Colonic mucosa (tissue), 4 donors: ENCODE measurements around the gene UBAP1. TPM values are rescaled to one million over a fixed set of nuclear protein-coding genes. Genes with fewer than 3 reads are reported as not detected.
"Not testable (repeated sequence)": the region's sequence is repeated elsewhere in the genome, so short reads cannot be mapped to it uniquely, and the experiment has no call there.

Experiments
- DNase-seq: peaks from one replicate; pipeline ENCODE4 v3.0.0-alpha.2; 2020
- H3K27ac ChIP-seq: fragments of 200-600 bp; one replicate; pipeline ENCODE4 v1.8.0; 2021
- H3K27me3 ChIP-seq: fragments of 200-600 bp; one replicate; pipeline ENCODE4 v1.8.0; 2021
- H3K36me3 ChIP-seq: fragments of 200-600 bp; one replicate; pipeline ENCODE4 v1.8.0; 2021
- H3K4me1 ChIP-seq: fragments of 200-600 bp; one replicate; pipeline ENCODE4 v1.8.0; 2021; ENCODE audit warnings: mild to moderate bottlenecking
- H3K4me3 ChIP-seq: fragments of 200-600 bp; one replicate; pipeline ENCODE4 v1.8.0; 2021
- H3K9ac ChIP-seq, 2 donors: one replicate each; pipeline ENCODE4 v1.7.0; 2013; ENCODE audit warnings: control low read depth in 2 of 2, low read depth in 2 of 2, low read length in 2 of 2
- H3K9me3 ChIP-seq: fragments of 200-600 bp; one replicate; pipeline ENCODE4 v1.8.0; 2021
- CTCF ChIP-seq: fragments of 200-600 bp; IDR thresholded peaks from one replicate; pipeline ENCODE4 v1.8.0; 2022; ENCODE audit warnings: antibody characterized with exemption, mild to moderate bottlenecking
- intact Hi-C: fragments of 100-400 bp; cut with DNase I; formaldehyde crosslinking; loops from one replicate; pipeline ENCODE4 v1.14.1; 2022
- total RNA-seq, 2 donors: library from RNA; stranded (reverse); fragmentation: NEBNext Ultra II Directional in 1 of 2; extraction: Animal tissue kit (Norgen Biotek cat#: 25700) in 1 of 2; gene quantifications; one replicate each; pipeline ENCODE4 v1.2.1, GENCODE V29; 2021
- donor health status: healthy.
- donor health status: DM: no; HTN: no; CAD: no.
- donor health status: DM: no; HTN: no; CAD: no.

Gene UBAP1
- total RNA-seq, 2 donors from 2014 or later: 32.9 to 45.4 TPM

GRCh38 chr9:34272101-34272541 lies 93.3 kb downstream of the UBAP1 start:
- no peak for DNase-seq
- H3K36me3 ChIP-seq: no peaks in the 10 kb centered on the region
- no peak overlapping the region for H3K4me3 ChIP-seq
- H3K9ac ChIP-seq: no peak overlapping the region
- H3K4me1 ChIP-seq: no peaks in the 10 kb centered on the region
- no peak for TF ChIP-seq CTCF
- intact Hi-C loops: no loop called here
- H3K27me3 ChIP-seq: no peaks in the 10 kb centered on the region
- no peaks in the 10 kb centered on the region for H3K9me3 ChIP-seq
- H3K27ac ChIP-seq: no peak overlapping the region

- H3K27me3 ChIP-seq, H3K4me1 ChIP-seq, H3K4me3 ChIP-seq, intact Hi-C loops, DNase-seq, H3K9me3 ChIP-seq, H3K27ac ChIP-seq, H3K36me3 ChIP-seq, H3K9ac ChIP-seq: not testable (repeated sequence)
Measured at GRCh38 chr9:34273588-34273987, 94.7 kb downstream of the UBAP1 start.

- no peak for TF ChIP-seq CTCF
- no peaks in the 10 kb centered on the region for H3K36me3 ChIP-seq
- H3K27me3 ChIP-seq: no peaks in the 10 kb centered on the region
- H3K4me3 ChIP-seq: no peak overlapping the region
- no peaks in the 10 kb centered on the region for H3K9me3 ChIP-seq
- DNase-seq: no peak
- no peak overlapping the region for H3K27ac ChIP-seq
- H3K9ac ChIP-seq: no peak overlapping the region
- no peaks in the 10 kb centered on the region for H3K4me1 ChIP-seq
- intact Hi-C loops: no loop called here
Measured at GRCh38 chr9:34275811-34276210, 97.0 kb downstream of the UBAP1 start.

- no peak for DNase-seq
- H3K27me3 ChIP-seq: no peaks in the 10 kb centered on the region
- intact Hi-C loops: no loop called here
- H3K9me3 ChIP-seq: no peaks in the 10 kb centered on the region
- H3K4me1 ChIP-seq: no peaks in the 10 kb centered on the region
- no peak overlapping the region for H3K27ac ChIP-seq
- TF ChIP-seq CTCF: no peak
- no peak overlapping the region for H3K9ac ChIP-seq
- H3K4me3 ChIP-seq: no peak overlapping the region
- no peaks in the 10 kb centered on the region for H3K36me3 ChIP-seq
Measured at GRCh38 chr9:34276772-34277171, 97.9 kb downstream of the UBAP1 start.

GRCh38 chr9:34279411-34279810 lies 100.6 kb downstream of the UBAP1 start:
- Histone ChIP-seq H3K36me3 (no peaks in the 10 kb centered on the region), H3K9ac (no peak overlapping the region), H3K4me1 (no peaks in the 10 kb centered on the region), H3K9me3 (no peaks in the 10 kb centered on the region), H3K27me3 (no peaks in the 10 kb centered on the region), H3K4me3 (no peak overlapping the region), H3K27ac (no peak overlapping the region)
- TF ChIP-seq CTCF: no peak
- intact Hi-C loops: no loop called here
- no peak for DNase-seq

- intact Hi-C loops: no loop called here
- no peak for DNase-seq
- H3K4me1 ChIP-seq: no peaks in the 10 kb centered on the region
- no peaks in the 10 kb centered on the region for H3K36me3 ChIP-seq
- TF ChIP-seq CTCF: no peak
- H3K9ac ChIP-seq: no peak overlapping the region
- no peak overlapping the region for H3K27ac ChIP-seq
- no peaks in the 10 kb centered on the region for H3K9me3 ChIP-seq
- H3K27me3 ChIP-seq: no peaks in the 10 kb centered on the region
- H3K4me3 ChIP-seq: no peak overlapping the region
Measured at GRCh38 chr9:34282096-34282495, 103.3 kb downstream of the UBAP1 start.
